WTC11 (cell line): ENCODE results near the gene TTC21A. TPM values are rescaled to one million over a fixed set of nuclear protein-coding genes. Genes with fewer than 3 reads are reported as not detected.

Experiments used
- ATAC-seq: fragments of 200-7000 bp; cut with Tn5 transposase; 2 replicates; pipeline ENCODE4 v1.10.0; 2021; ENCODE audit warnings: mild to moderate bottlenecking, moderate library complexity
- CTCF ChIA-PET: fragments of 300-600 bp; sonication (Branson Sonifier 250); formaldehyde crosslinking; loops from one replicate; lab custom pipeline; 2021; ENCODE audit warnings: antibody characterized with exemption; lab: Charles Lee
- POLR2A ChIA-PET: fragments of 350-600 bp; sonication (Branson Sonifier 250); formaldehyde crosslinking; loops from one replicate; lab custom pipeline; 2021; ENCODE audit warnings: antibody characterized with exemption; lab: Charles Lee
- DNase-seq: peaks from one replicate; pipeline ENCODE4 v3.0.0; 2021; ENCODE audit warnings: low spot score
- H3K27ac Mint-ChIP-seq: 2 replicates; pipeline ENCODE4 v1.8.0; 2021; ENCODE audit warnings: mixed read lengths
- H3K27me3 Mint-ChIP-seq: 2 replicates; pipeline ENCODE4 v1.8.0; 2021; ENCODE audit warnings: low read depth, mild to moderate bottlenecking, moderate library complexity, mixed read lengths
- H3K36me3 Mint-ChIP-seq: 2 replicates; pipeline ENCODE4 v1.8.0; 2021; ENCODE audit warnings: mixed read lengths
- H3K4me1 Mint-ChIP-seq: 2 replicates; pipeline ENCODE4 v1.8.0; 2022; ENCODE audit warnings: mixed read lengths
- H3K4me3 Mint-ChIP-seq: 2 replicates; pipeline ENCODE4 v1.8.0; 2021; ENCODE audit warnings: mild to moderate bottlenecking, moderate library complexity, mixed read lengths
- H3K9me3 Mint-ChIP-seq: 2 replicates; pipeline ENCODE4 v1.8.0; 2021; ENCODE audit warnings: mixed read lengths
- ARID4B ChIP-seq: sonication (generic); formaldehyde crosslinking; IDR thresholded peaks from 2 replicates; pipeline ENCODE4 v1.8.0; 2023; ENCODE audit warnings: missing genetic modification reagents, mild to moderate bottlenecking, borderline replicate concordance
- CDX4 ChIP-seq: fragments of 250-450 bp; sonication (Bioruptor Pico); IDR thresholded peaks from 2 replicates; pipeline ENCODE4 v1.9.0; 2021; ENCODE audit warnings: moderate library complexity, mild to moderate bottlenecking, inconsistent platforms, borderline replicate concordance
- ETV6 ChIP-seq: sonication (generic); formaldehyde crosslinking; IDR thresholded peaks from 2 replicates; pipeline ENCODE4 v1.8.1; 2022; ENCODE audit warnings: mild to moderate bottlenecking, missing genetic modification reagents
- FOXK1 ChIP-seq: sonication (generic); formaldehyde crosslinking; IDR thresholded peaks from 2 replicates; pipeline ENCODE4 v1.8.0; 2022; ENCODE audit warnings: mild to moderate bottlenecking, moderate library complexity, missing genetic modification reagents
- FOXP4 ChIP-seq: sonication (generic); formaldehyde crosslinking; IDR thresholded peaks from 2 replicates; pipeline ENCODE4 v1.8.0; 2022; ENCODE audit warnings: mild to moderate bottlenecking, missing genetic modification reagents
- MAX ChIP-seq: sonication (generic); formaldehyde crosslinking; IDR thresholded peaks from 2 replicates; pipeline ENCODE4 v1.8.0; 2022; ENCODE audit warnings: mild to moderate bottlenecking, missing genetic modification reagents
- MLX ChIP-seq: sonication (generic); formaldehyde crosslinking; IDR thresholded peaks from 2 replicates; pipeline ENCODE4 v1.8.1; 2023; ENCODE audit warnings: mild to moderate bottlenecking, missing genetic modification reagents, moderate library complexity
- SP1 ChIP-seq: sonication (generic); formaldehyde crosslinking; conservative IDR thresholded peaks from 2 replicates; pipeline ENCODE4 v1.8.1; 2022; ENCODE audit warnings: missing genetic modification reagents
- TEAD1 ChIP-seq: sonication (generic); formaldehyde crosslinking; IDR thresholded peaks from 2 replicates; pipeline ENCODE4 v1.8.0; 2022; ENCODE audit warnings: mild to moderate bottlenecking, missing genetic modification reagents
- USF1 ChIP-seq: sonication (generic); formaldehyde crosslinking; IDR thresholded peaks from 2 replicates; pipeline ENCODE4 v1.8.0; 2022; ENCODE audit warnings: mild to moderate bottlenecking, missing genetic modification reagents
- ZNF281 ChIP-seq: sonication (generic); formaldehyde crosslinking; IDR thresholded peaks from 2 replicates; pipeline ENCODE4 v1.8.0; 2023; ENCODE audit warnings: mild to moderate bottlenecking, missing genetic modification reagents
- ZNF423 ChIP-seq: fragments of 250-450 bp; sonication (Bioruptor Pico); IDR thresholded peaks from 2 replicates; pipeline ENCODE4 v2.1.2; 2022; ENCODE audit warnings: mild to moderate bottlenecking, moderate library complexity
- total RNA-seq: library from RNA; stranded (reverse); gene quantifications from 3 replicates; pipeline ENCODE4 v1.2.3, GENCODE V29; 2021

TTC21A gene
- total RNA-seq, 1 experiment from 2014 or later, result 3.8 TPM

GRCh38 chr3:39154280-39155021, 47.0 kb downstream of the TTC21A start:
- no peaks in the 10 kb centered on the region for H3K36me3 Mint-ChIP-seq
- no peaks in the 10 kb centered on the region for H3K9me3 Mint-ChIP-seq
- peak; percentile 86 for DNase-seq
- CTCF ChIA-PET, result interaction anchor here (0.7 to 2.0 kb wide), 3 partner anchors 29 to 134 kb away, joined by 3 to 9 read pairs (median 3); no protein-coding TSS in a partner anchor
- POLR2A ChIA-PET, result interaction anchor here (0.6 to 1.5 kb wide), 4 partner anchors 11 to 134 kb away, joined by 4 to 8 read pairs (median 4); no protein-coding TSS in a partner anchor
- TF ChIP-seq MAX, result peak; percentile 74; the same call in 1 of the 2 replicates
- no peak; the same call in 1 of the 2 replicates for TF ChIP-seq ZNF423 (CRISPR knock-in tag)
- TF ChIP-seq SP1 (CRISPR knock-in tag), result 0 out of 2 replicates have a peak, but pooled peaks have one; percentile 29
- TF ChIP-seq ZNF281 (CRISPR knock-in tag), result peak; percentile 96
- peak; percentile 59; the same call in 1 of the 2 replicates for TF ChIP-seq ARID4B
- TF ChIP-seq TEAD1 (CRISPR knock-in tag), result peak; percentile 88
- peak; percentile 39; the same call in 1 of the 2 replicates for TF ChIP-seq FOXP4 (CRISPR knock-in tag)
- peak; percentile 67; the same call in 1 of the 2 replicates for TF ChIP-seq USF1 (CRISPR knock-in tag)
- TF ChIP-seq FOXK1 (CRISPR knock-in tag), result peak; percentile 31; the same call in 1 of the 2 replicates
- no peak for TF ChIP-seq MLX (CRISPR knock-in tag)
- peak; percentile 37; the same call in 1 of the 2 replicates for TF ChIP-seq ETV6
- TF ChIP-seq CDX4, result no peak
- ATAC-seq, result peak; percentile 65
- H3K27ac Mint-ChIP-seq, result peak overlapping the region; percentile 98
- H3K4me1 Mint-ChIP-seq, result peaks cover 65% of the 10 kb centered on the region
- no peaks in the 10 kb centered on the region for H3K27me3 Mint-ChIP-seq
- H3K4me3 Mint-ChIP-seq, result peak overlapping the region; percentile 84
